ENCODE data around the gene ADAMTSL1.

DNA sequence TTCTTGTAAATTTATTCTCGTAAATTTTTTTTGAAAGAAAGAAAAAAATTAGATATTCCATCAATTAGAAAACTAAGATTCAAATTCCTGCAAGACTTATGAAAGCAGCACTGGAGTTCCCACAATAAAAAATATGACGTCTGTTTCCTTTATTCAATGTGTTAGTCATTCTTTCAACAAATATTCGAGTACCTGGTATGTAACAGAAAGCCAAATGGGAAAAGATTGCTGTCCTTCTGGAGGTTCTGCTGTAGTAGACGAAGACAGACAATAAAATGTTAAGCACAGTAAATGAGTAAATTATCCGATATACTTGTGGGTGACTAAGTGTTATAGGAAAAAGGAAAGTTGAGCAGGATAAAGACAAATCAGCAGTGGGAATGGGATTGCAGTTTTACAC lies 92.2 kb downstream of the ADAMTSL1 start:
- TF ChIP-seq, protein P1, sequence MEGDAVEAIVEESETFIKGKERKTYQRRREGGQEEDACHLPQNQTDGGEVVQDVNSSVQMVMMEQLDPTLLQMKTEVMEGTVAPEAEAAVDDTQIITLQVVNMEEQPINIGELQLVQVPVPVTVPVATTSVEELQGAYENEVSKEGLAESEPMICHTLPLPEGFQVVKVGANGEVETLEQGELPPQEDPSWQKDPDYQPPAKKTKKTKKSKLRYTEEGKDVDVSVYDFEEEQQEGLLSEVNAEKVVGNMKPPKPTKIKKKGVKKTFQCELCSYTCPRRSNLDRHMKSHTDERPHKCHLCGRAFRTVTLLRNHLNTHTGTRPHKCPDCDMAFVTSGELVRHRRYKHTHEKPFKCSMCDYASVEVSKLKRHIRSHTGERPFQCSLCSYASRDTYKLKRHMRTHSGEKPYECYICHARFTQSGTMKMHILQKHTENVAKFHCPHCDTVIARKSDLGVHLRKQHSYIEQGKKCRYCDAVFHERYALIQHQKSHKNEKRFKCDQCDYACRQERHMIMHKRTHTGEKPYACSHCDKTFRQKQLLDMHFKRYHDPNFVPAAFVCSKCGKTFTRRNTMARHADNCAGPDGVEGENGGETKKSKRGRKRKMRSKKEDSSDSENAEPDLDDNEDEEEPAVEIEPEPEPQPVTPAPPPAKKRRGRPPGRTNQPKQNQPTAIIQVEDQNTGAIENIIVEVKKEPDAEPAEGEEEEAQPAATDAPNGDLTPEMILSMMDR (IDR thresholded peaks at IDR 0.05) = no peak
- TF ChIP-seq POLR2A (IDR thresholded peaks at IDR 0.05) = no peak

Data from right lobe of liver (tissue), 4 donors.